Gastrocnemius medialis (tissue), 4 donors: ENCODE measurements around the gene RNASEH2A. TPM values are rescaled to one million over a fixed set of nuclear protein-coding genes. Genes with fewer than 3 reads are reported as not detected.

Experiments
- ATAC-seq, 2 donors: fragments of 150-250 bp; one replicate each; pipeline ENCODE4 v1.9.1; 2016
- DNase-seq, 2 donors: peaks; one replicate each; pipeline ENCODE4 v3.0.0-alpha.2; 2019
- H3K27ac ChIP-seq, 4 donors: fragments of 200-600 bp; sonication (generic); 1 replicate in 1 of 4; 2 replicates in 3 of 4; pipeline ENCODE4 v1.5.1; 2016 to 2018; ENCODE audit warnings: mild to moderate bottlenecking in 2 of 4, moderate library complexity in 1 of 4
- H3K27me3 ChIP-seq, 3 donors: fragments of 200-600 bp; sonication (generic) in 2 of 3; 1 replicate in 1 of 3; 2 replicates in 2 of 3; pipeline versions ENCODE4 v1.5.1 to v1.6.0; 2016 to 2019; ENCODE audit warnings: mild to moderate bottlenecking in 1 of 3, moderate library complexity in 1 of 3
- H3K36me3 ChIP-seq, 2 donors: fragments of 200-600 bp; sonication (generic) in 1 of 2; one replicate each; pipeline ENCODE4 v1.5.1; 2017 to 2018
- H3K4me1 ChIP-seq, 2 donors: fragments of 200-600 bp; sonication (generic) in 1 of 2; one replicate each; pipeline ENCODE4 v1.5.1; 2016 to 2017; ENCODE audit warnings: mild to moderate bottlenecking in 2 of 2
- H3K4me3 ChIP-seq, 4 donors: fragments of 200-600 bp; sonication (generic) in 3 of 4; 1 replicate in 1 of 4; 2 replicates in 3 of 4; pipeline ENCODE4 v1.5.1; 2016 to 2019; ENCODE audit warnings: mild to moderate bottlenecking in 2 of 4
- H3K9me3 ChIP-seq, 3 donors: fragments of 200-600 bp; sonication (generic) in 2 of 3; 1 replicate in 1 of 3; 2 replicates in 2 of 3; pipeline ENCODE4 v1.5.1; 2016 to 2019
- POLR2A ChIP-seq, 2 donors: fragments of 450-650 bp; IDR thresholded peaks; one replicate each; pipeline ENCODE4 v1.6.1; 2017; ENCODE audit warnings: antibody characterized with exemption in 2 of 2, mild to moderate bottlenecking in 2 of 2, moderate library complexity in 2 of 2
- in situ Hi-C, 4 donors: fragments of 200-750 bp; cut with MboI; loops; one replicate each; pipeline versions ENCODE4 v1.15.0 to v1.8.0; 2017; ENCODE audit warnings: low sequenced_read_pairs in 4 of 4
- intact Hi-C: fragments of 100-400 bp; cut with DNase I; formaldehyde crosslinking; loops from one replicate; pipeline ENCODE4 v1.15.1; 2023; ENCODE audit warnings: low total_unique reads
- microRNA-seq, 2 donors: library from miRNA; unstranded; fragments of <30 nt; microRNA quantifications; one replicate each; pipeline ENCODE4, GENCODE V29; 2016; ENCODE audit warnings: borderline replicate concordance in 2 of 2
- total RNA-seq, 4 donors: library from RNA; depleted of rRNA; stranded (reverse); fragments of >200 nt; gene quantifications; one replicate each; pipeline versions ENCODE4 v1.1.0 to v1.2.3, GENCODE V29; 2016
- TF ChIP-seq, protein P1 (sequence below), 5 experiments: fragments of 450-650 bp in 3 of 5; fragments of 200-600 bp in 2 of 5; sonication (generic) in 2 of 5; IDR thresholded peaks in 4 of 5; conservative IDR thresholded peaks in 1 of 5; 1 replicate in 4 of 5; 2 replicates in 1 of 5; pipeline ENCODE4 v1.5.1; 2016 to 2019; ENCODE audit warnings: antibody characterized with exemption in 5 of 5, mild to moderate bottlenecking in 3 of 5, moderate library complexity in 3 of 5

RNASEH2A gene
- total RNA-seq, 4 donors from 2014 or later, result 1.0 to 3.9 (median 2.4) TPM

DNA sequence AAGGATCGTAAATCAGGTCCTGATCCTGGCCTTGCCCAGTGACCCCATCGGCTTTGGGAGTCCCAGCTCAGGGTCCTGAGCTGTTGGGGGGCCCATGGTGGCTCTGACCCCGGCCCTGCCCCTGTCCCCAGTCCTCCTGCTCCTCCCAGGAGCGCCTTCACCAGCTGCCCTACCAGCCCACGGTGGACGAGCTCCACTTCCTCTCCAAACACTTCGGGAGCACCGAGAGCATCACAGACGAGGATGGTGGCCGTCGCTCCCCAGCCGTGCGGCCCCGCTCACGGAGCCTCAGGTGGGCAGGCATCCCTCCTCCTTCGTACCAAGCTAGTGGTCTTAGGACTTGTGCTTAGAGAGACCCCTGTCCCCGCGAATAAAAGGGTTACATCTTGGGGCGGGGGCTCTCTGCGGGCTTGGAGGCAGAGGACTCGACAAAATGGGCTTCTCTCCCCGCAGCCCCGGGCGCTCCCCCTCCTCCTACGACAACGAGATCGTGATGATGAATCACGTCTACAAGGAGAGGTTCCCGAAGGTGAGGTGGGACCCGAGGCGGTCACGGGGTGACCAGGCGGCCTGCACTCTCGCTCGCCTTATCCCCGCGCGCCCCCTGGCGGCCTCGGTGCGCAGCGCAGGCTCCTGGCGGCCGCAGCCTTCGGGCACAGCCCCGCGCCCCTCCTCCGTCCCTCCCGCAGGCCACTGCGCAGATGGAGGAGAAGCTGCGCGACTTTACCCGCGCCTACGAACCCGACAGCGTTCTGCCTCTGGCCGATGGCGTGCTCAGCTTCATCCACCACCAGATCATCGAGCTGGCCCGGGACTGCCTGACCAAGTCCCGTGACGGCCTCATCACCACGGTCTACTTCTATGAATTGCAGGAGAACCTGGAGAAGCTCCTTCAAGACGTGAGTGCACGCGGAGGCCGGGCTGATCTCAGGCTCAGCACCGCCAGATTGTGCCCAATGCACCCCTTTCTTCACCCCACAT, 41.1 kb downstream of the RNASEH2A start:
- intact Hi-C loops, result loop anchor here (1.0 to 2.0 kb wide), 3 partner anchors 41 to 87 kb away; partner anchors contain the start of gene RNASEH2A
- in situ Hi-C loops, result loop anchor here (5.0 to 10.0 kb wide), 3 partner anchors 80 to 90 kb away; no protein-coding TSS in a partner anchor
- ATAC-seq, result peak; percentile 90 to 93
- Histone ChIP-seq H3K27ac (peak overlapping the region in 1 of 4 donors; percentile 28), H3K36me3 (no peaks in the 10 kb centered on the region), H3K27me3 (peaks cover 19 to 22% (median 19%) of the 10 kb centered on the region in 3 donors), H3K9me3 (no peaks in the 10 kb centered on the region), H3K4me1 (peaks cover 5 to 6% of the 10 kb centered on the region in 2 donors), H3K4me3 (peak overlapping the region in 3 of 4 donors; percentile 23 to 39 (median 24))
- no peak for TF ChIP-seq POLR2A (IDR thresholded peaks at IDR 0.05)
- TF ChIP-seq, protein P1, sequence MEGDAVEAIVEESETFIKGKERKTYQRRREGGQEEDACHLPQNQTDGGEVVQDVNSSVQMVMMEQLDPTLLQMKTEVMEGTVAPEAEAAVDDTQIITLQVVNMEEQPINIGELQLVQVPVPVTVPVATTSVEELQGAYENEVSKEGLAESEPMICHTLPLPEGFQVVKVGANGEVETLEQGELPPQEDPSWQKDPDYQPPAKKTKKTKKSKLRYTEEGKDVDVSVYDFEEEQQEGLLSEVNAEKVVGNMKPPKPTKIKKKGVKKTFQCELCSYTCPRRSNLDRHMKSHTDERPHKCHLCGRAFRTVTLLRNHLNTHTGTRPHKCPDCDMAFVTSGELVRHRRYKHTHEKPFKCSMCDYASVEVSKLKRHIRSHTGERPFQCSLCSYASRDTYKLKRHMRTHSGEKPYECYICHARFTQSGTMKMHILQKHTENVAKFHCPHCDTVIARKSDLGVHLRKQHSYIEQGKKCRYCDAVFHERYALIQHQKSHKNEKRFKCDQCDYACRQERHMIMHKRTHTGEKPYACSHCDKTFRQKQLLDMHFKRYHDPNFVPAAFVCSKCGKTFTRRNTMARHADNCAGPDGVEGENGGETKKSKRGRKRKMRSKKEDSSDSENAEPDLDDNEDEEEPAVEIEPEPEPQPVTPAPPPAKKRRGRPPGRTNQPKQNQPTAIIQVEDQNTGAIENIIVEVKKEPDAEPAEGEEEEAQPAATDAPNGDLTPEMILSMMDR (IDR thresholded peaks at IDR 0.05 in 4 of 5, conservative IDR thresholded peaks at IDR 0.05 in 1 of 5), result peak; percentile 95 to 99 (median 98)
- DNase-seq, result peak; percentile 57 to 78

DNA sequence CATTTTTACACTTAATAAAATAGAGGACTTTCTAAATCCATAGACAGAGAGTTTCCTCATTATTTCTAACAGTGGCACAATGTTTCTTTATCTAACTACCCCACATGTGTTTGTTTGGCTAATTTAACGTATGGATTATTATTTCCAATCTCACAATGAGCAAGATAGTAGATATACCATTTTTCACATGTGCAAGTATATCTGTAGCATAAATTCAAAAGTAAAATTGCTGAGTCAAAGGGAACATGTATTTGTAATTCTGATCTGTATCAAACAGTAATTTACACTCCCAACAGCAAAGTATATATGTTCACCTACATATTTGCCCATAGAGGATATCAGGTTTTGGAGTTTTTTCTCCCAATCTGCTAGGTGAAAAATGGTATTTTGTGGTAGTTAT, 50.3 kb downstream of the RNASEH2A start:
- DNase-seq (no peak), ATAC-seq (no peak)
- in situ Hi-C loops (no loop called here), intact Hi-C loops (no loop called here)
- H3K9me3 ChIP-seq, result no peaks in the 10 kb centered on the region
- no peak overlapping the region for H3K4me3 ChIP-seq
- H3K36me3 ChIP-seq, result no peaks in the 10 kb centered on the region
- no peak for TF ChIP-seq POLR2A (IDR thresholded peaks at IDR 0.05)
- TF ChIP-seq, protein P1 (IDR thresholded peaks at IDR 0.05 in 4 of 5, conservative IDR thresholded peaks at IDR 0.05 in 1 of 5), result no peak
- H3K4me1 ChIP-seq, result no peaks in the 10 kb centered on the region
- H3K27ac ChIP-seq, result no peak overlapping the region
- no peaks in the 10 kb centered on the region for H3K27me3 ChIP-seq

DNA sequence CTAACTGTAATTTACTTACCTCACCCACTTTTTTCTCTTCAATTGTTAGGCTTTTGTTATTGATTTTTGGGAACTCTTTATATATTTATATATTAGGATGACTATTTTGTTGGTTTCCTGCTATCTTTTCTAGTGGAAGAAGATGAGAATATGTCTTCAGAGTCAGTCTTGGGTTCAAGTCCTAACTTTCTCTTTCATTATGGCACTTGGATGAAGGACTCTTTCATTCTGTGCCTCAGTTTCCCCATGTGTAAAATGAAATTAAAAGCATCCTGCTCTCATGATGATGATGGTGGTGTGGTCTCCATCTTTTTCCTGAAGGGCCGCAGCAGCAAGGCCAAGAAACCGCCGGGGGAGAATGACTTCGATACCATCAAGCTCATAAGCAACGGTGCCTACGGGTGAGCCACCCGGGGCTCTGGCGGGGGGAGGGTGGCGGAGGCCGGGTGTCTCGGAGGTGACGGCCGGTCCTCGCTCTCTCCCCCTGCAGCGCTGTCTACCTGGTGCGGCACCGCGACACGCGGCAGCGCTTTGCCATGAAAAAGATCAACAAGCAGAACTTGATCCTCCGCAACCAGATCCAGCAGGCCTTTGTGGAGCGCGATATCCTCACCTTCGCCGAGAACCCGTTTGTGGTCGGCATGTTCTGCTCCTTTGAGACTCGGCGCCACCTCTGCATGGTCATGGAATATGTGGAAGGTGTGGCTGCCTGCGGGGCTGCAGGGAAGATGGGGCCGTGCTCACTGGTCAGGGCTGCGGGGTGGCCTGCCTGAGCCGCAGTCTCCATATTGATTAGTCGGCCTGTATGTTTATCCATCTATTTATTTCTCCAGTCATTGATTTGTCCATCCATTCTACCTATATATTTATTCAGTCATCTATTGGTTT, 51.9 kb downstream of the RNASEH2A start:
- DNase-seq, result no peak
- intact Hi-C loops, result no loop called here
- no peak for ATAC-seq
- H3K36me3 ChIP-seq, result no peaks in the 10 kb centered on the region
- TF ChIP-seq, protein P1 (IDR thresholded peaks at IDR 0.05 in 4 of 5, conservative IDR thresholded peaks at IDR 0.05 in 1 of 5), result no peak
- TF ChIP-seq POLR2A (IDR thresholded peaks at IDR 0.05), result no peak
- H3K9me3 ChIP-seq, result no peaks in the 10 kb centered on the region
- in situ Hi-C loops, result no loop called here
- H3K27ac ChIP-seq, result no peak overlapping the region
- H3K4me3 ChIP-seq, result no peak overlapping the region
- H3K27me3 ChIP-seq, result peaks cover 0 to 2% (median 0%) of the 10 kb centered on the region in 3 donors
- H3K4me1 ChIP-seq, result no peaks in the 10 kb centered on the region

DNA sequence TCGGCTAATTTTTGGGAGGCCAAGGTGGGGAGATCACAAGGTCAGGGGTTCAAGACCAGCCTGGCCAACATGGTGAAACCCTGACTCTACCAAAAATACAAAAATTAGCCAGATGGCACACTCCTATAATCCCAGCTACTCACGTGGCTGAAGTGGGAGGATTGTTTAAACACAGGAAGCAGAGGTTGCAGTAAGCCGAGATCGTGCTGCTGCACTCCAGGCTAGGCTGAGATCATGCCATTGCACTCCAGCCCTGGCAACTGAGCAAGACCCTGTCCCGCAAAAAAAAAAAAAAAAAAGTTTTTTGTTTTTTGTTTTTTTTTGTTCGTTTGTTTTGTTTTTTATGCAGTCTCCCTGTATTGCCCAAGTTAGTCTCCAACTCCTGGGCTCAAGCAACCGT, 53.2 kb downstream of the RNASEH2A start:
- no peaks in the 10 kb centered on the region for H3K9me3 ChIP-seq
- no peaks in the 10 kb centered on the region for H3K36me3 ChIP-seq
- no peak overlapping the region for H3K27ac ChIP-seq
- peaks cover 0 to 2% (median 0%) of the 10 kb centered on the region in 3 donors for H3K27me3 ChIP-seq
- no peak for TF ChIP-seq POLR2A (IDR thresholded peaks at IDR 0.05)
- TF ChIP-seq, protein P1 (IDR thresholded peaks at IDR 0.05 in 4 of 5, conservative IDR thresholded peaks at IDR 0.05 in 1 of 5), result no peak
- no peak for DNase-seq
- no peaks in the 10 kb centered on the region for H3K4me1 ChIP-seq
- intact Hi-C loops, result no loop called here
- no peak overlapping the region for H3K4me3 ChIP-seq
- no peak for ATAC-seq
- in situ Hi-C loops, result no loop called here

Small RNA genes within 50 kb of the gene (microRNA-seq; reads per million reads assigned to microRNA genes)
- gene MIR5684 (0 reads per million in 2 donors), gene MIR6794 (0 reads per million in 2 donors)

Other genes with a start within 250 kb of the RNASEH2A start
- 1 to 10 TPM; 2.5 to 4.9 (median 2.9) TPM for gene ZNF490, start 195.8 kb upstream of the RNASEH2A start, total RNA-seq
- gene ZNF791, start 195.7 kb upstream of the RNASEH2A start, total RNA-seq, result 10 to 100 TPM in 1 of 4 donors, 1 to 10 TPM in 3; 7.6 to 10.9 (median 8.8) TPM
- 10 to 100 TPM; 18.0 to 34.2 (median 29.3) TPM for gene MAN2B1, start 139.8 kb upstream of the RNASEH2A start, total RNA-seq
- 1 to 10 TPM; 2.2 to 8.4 (median 3.7) TPM for gene WDR83, start 139.8 kb upstream of the RNASEH2A start, total RNA-seq
- gene DHPS, start 124.7 kb upstream of the RNASEH2A start, total RNA-seq, result 100 to 1,000 TPM; 115 to 184 (median 127) TPM
- gene GNG14, start 118.6 kb upstream of the RNASEH2A start, total RNA-seq, result not detected
- gene FBXW9, start 110.0 kb upstream of the RNASEH2A start, total RNA-seq, result 1 to 10 TPM; 2.5 to 5.8 (median 3.3) TPM
- gene TNPO2, start 82.7 kb upstream of the RNASEH2A start, total RNA-seq, result 10 to 100 TPM; 32.1 to 49.9 (median 42.0) TPM
- 100 to 1,000 TPM; 260 to 354 (median 297) TPM for gene TRIR, start 71.9 kb upstream of the RNASEH2A start, total RNA-seq
- gene GET3, start 69.1 kb upstream of the RNASEH2A start, total RNA-seq, result 10 to 100 TPM; 52.6 to 85.1 (median 70.5) TPM
- under 1 TPM in 1 of 4 donors, not detected in 3; 0.63 TPM for gene BEST2, start 54.8 kb upstream of the RNASEH2A start, total RNA-seq
- gene HOOK2, start 31.0 kb upstream of the RNASEH2A start, total RNA-seq, result 10 to 100 TPM; 12.3 to 23.4 (median 17.6) TPM
- gene JUNB, start 15.1 kb upstream of the RNASEH2A start, total RNA-seq, result 100 to 1,000 TPM in 2 of 4 donors, 10 to 100 TPM in 2; 59.0 to 200 (median 128) TPM
- 100 to 1,000 TPM; 357 to 551 (median 406) TPM for gene PRDX2, start 4.8 kb upstream of the RNASEH2A start, total RNA-seq
- not detected for gene THSD8, start 4.5 kb upstream of the RNASEH2A start, total RNA-seq
- gene RTBDN, start 28.0 kb downstream of the RNASEH2A start, total RNA-seq, result not detected
- not detected for gene MAST1, start 31.9 kb downstream of the RNASEH2A start, total RNA-seq
- gene DNASE2, start 74.9 kb downstream of the RNASEH2A start, total RNA-seq, result 10 to 100 TPM; 11.9 to 44.3 (median 15.4) TPM
- gene KLF1, start 80.6 kb downstream of the RNASEH2A start, total RNA-seq, result not detected
- gene GCDH, start 84.6 kb downstream of the RNASEH2A start, total RNA-seq, result 10 to 100 TPM; 35.6 to 83.8 (median 54.1) TPM
- not detected for gene SYCE2, start 112.7 kb downstream of the RNASEH2A start, total RNA-seq
- 10 to 100 TPM; 40.7 to 68.8 (median 62.3) TPM for gene FARSA, start 127.1 kb downstream of the RNASEH2A start, total RNA-seq
- 100 to 1,000 TPM; 110 to 195 (median 135) TPM for gene CALR, start 132.0 kb downstream of the RNASEH2A start, total RNA-seq
- 100 to 1,000 TPM; 618 to 949 (median 780) TPM for gene RAD23A, start 139.3 kb downstream of the RNASEH2A start, total RNA-seq
- 10 to 100 TPM; 50.7 to 71.0 (median 61.4) TPM for gene GADD45GIP1, start 150.6 kb downstream of the RNASEH2A start, total RNA-seq
- gene DAND5, start 163.0 kb downstream of the RNASEH2A start, total RNA-seq, result not detected
- gene NFIX, start 188.9 kb downstream of the RNASEH2A start, total RNA-seq, result 100 to 1,000 TPM in 2 of 4 donors, 10 to 100 TPM in 2; 31.9 to 128 (median 105) TPM